Measurements from ENCODE around the gene LAPTM4A. TPM values are rescaled to one million over a fixed set of nuclear protein-coding genes. Genes with fewer than 3 reads are reported as not detected.
"Not testable (repeated sequence)": the region's sequence is repeated elsewhere in the genome, so short reads cannot be mapped to it uniquely, and the experiment has no call there.

LAPTM4A gene
- total RNA-seq, 1 donor from 2014 or later: 253 TPM

- no peak for ATAC-seq
Observed at GRCh38 chr2:20079546-20080115, 28.2 kb upstream of the LAPTM4A start.

DNA sequence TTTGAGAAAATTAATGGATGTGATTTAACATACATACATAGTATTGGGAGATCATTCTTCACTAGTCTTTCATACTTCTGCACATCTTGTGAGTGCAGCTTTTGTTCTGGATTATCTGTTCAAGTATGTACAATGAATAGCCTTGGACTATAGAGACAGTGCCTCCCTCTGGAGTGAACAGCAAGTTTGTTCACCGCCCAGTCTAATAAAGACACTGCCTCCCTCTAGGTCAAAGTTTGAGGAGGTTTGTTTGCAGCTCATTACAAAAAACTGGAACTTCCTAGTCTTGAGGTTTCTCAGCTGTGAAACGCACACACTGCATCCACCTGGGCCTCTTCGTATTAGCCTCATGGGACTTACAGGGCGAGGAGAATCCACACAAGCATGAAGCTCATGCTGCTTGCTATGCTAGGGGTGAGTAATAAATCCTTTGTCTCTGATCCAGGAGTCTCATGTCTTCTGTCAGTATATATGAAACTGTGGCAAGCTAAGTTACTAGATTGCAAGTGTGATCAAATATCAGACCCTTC lies 26.0 kb upstream of the LAPTM4A start:
- ATAC-seq (no peak), DNase-seq (ENCODE audit: low spot score) (no peak)
- intact Hi-C loops (cut with DNase I): no loop called here

More at GRCh38 chr2:20079546-20080115, 28.2 kb upstream of the LAPTM4A start:
- no peak for DNase-seq (ENCODE audit: low spot score)
- intact Hi-C loops (cut with DNase I): no loop called here

- no peak for DNase-seq (ENCODE audit: low spot score)
- intact Hi-C loops (cut with DNase I): no loop called here
- no peak for ATAC-seq
Observed at GRCh38 chr2:20076757-20077156, 25.3 kb upstream of the LAPTM4A start.

- intact Hi-C loops (cut with DNase I): no loop called here
- DNase-seq (ENCODE audit: low spot score): no peak
- no peak for ATAC-seq
Observed at GRCh38 chr2:20074901-20075300, 23.5 kb upstream of the LAPTM4A start.

DNA sequence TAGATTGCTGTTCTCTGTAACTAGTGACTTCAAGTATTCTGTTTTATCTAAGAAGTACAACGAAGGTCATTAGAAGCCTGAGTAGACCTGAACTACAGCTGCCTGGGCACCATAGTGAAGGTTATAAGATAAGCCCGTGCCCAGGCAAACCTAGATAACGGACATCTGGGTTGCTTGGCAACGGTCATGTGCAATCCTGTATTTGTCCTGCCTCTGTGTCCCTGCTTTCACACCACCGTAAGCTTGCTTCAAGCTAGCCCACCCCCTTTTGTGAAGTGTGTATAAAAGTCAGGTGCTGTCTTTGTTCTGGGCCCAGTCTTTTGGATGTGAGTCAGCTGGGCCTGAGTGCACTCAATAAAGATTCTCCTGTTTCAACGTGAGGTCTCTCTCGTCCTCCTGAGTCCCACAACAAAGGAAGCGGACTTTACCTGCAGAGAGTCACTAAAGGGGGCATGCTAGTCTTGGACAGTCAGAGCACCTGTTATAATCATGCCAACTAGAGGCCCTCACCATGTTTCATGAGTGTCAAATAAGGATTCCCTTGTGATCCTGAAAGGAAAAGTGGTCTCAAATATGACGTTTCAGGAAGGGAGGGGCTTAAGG lies 22.7 kb upstream of the LAPTM4A start:
- ATAC-seq; DNase-seq (ENCODE audit: low spot score); intact Hi-C loops (cut with DNase I): not testable (repeated sequence)

- ATAC-seq (no peak), DNase-seq (ENCODE audit: low spot score) (no peak)
- intact Hi-C loops (cut with DNase I): no loop called here
Observed at GRCh38 chr2:20073460-20073859, 22.0 kb upstream of the LAPTM4A start.

DNA sequence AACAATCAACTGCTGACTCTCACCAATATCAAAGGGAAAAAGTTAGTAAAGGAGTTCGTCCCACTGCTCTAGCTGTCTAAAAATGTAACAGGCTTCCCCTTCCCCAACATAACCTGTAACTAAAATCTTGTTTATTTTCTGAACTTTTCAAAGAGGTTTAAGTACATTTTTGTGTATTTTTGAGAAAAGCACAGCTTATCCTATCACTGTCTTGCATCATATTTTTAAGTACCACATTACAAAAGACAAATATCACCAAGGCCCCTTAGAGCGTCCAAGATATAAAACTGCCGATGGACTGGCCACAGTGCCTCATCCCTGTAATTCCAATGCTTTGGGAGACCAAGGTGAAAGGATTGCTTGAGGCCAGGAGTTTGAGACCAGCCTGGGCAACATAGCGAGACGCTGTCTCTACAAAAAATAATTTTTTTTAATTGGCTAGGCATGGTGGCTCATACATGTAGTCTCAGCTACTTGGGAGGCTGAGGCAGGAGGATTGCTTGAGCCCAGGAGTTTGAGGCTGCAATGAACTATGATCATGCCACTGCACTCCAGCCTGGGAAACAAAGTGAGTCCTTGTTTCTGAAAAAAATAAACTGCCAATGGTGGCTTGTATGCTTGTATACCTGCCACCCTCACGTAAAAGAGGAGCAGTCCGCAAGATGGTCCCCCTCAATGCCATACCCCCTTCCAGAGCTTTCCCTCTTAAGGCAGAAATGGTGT lies 21.2 kb upstream of the LAPTM4A start:
- intact Hi-C loops (cut with DNase I): no loop called here
- DNase-seq (ENCODE audit: low spot score) (no peak), ATAC-seq (peak; percentile 62)

- DNase-seq (ENCODE audit: low spot score): no peak
- intact Hi-C loops (cut with DNase I): no loop called here
- ATAC-seq: peak; percentile 96
Observed at GRCh38 chr2:20071397-20072383, 20.3 kb upstream of the LAPTM4A start.

GRCh38 chr2:20069756-20070155 lies 18.3 kb upstream of the LAPTM4A start:
- ATAC-seq: no peak
- DNase-seq (ENCODE audit: low spot score): no peak
- intact Hi-C loops (cut with DNase I): no loop called here

- no peak for DNase-seq (ENCODE audit: low spot score)
Observed at GRCh38 chr2:20067992-20068584, 16.7 kb upstream of the LAPTM4A start.

DNA sequence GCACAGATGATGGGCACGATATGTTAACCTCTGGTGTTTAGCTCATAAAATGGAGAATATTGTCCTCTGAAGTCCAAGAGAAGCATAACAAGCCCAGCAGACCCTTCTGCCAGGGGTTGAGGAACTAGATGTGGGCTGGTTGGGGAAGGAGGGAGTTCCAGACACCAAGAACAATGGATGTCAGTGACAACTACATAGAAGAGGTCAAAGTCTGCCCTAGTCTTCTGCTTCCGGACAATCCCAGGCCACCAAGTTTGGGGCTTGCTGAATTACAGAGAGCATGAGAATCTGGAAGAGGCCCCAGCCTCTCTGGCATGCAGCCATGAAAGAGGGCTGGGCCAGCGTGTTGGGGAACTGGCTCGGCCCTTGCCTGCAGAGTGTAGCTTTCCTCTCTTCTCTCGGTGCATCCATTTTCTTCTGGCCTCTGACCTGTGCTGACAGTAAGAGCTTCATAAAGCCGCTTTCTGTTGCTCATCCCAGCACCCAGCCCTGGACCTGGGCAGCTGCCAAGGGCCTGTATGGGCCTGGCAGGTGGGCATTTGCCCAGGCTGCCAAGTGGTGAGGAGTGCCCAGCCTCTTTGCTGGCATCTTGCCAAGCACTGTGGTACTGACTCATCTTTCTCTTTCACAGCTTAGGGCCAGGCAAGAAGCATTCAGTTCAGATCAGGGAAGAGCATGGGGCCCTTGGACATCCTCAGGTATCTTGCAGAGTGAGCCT lies 14.6 kb upstream of the LAPTM4A start:
- no peak for DNase-seq (ENCODE audit: low spot score)
- intact Hi-C loops (cut with DNase I): no loop called here

More at GRCh38 chr2:20067992-20068584, 16.7 kb upstream of the LAPTM4A start:
- intact Hi-C loops (cut with DNase I): no loop called here
- no peak for ATAC-seq

DNA sequence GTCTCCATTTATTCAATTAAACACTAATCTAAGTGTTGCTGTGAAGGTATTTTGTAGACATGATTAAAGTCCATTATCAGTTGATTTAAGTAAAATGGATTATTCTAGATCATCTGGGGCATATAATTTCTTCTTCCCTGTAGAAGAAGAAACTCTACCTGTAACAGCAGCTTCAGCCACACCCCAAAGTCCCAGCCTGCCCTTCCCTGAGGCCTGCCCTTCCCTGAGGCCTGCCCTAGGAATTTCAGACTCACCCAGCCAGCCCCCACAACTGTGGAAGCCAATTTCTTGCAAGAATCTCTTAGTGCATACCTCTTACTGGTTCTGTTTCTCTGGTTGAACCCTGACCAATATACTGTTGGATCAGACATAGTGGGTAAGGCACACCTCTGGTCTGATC lies 13.4 kb upstream of the LAPTM4A start:
- no peak for ATAC-seq
- DNase-seq (ENCODE audit: low spot score): no peak
- intact Hi-C loops (cut with DNase I): no loop called here

More for the DNA sequence above, 14.6 kb upstream of the LAPTM4A start:
- no peak for ATAC-seq

- intact Hi-C loops (cut with DNase I): no loop called here
- DNase-seq (ENCODE audit: low spot score) (no peak), ATAC-seq (no peak)
Observed at GRCh38 chr2:20064421-20064820, 13.0 kb upstream of the LAPTM4A start.

- DNase-seq (ENCODE audit: low spot score) (peak; percentile 87), ATAC-seq (peak; percentile 95)
- intact Hi-C loops (cut with DNase I): no loop called here
Observed at GRCh38 chr2:20062615-20063545, 11.5 kb upstream of the LAPTM4A start.

- DNase-seq (ENCODE audit: low spot score): no peak
- peak; percentile 25 for ATAC-seq
- intact Hi-C loops (cut with DNase I): no loop called here
Observed at GRCh38 chr2:20061940-20062339, 10.5 kb upstream of the LAPTM4A start.

DNA sequence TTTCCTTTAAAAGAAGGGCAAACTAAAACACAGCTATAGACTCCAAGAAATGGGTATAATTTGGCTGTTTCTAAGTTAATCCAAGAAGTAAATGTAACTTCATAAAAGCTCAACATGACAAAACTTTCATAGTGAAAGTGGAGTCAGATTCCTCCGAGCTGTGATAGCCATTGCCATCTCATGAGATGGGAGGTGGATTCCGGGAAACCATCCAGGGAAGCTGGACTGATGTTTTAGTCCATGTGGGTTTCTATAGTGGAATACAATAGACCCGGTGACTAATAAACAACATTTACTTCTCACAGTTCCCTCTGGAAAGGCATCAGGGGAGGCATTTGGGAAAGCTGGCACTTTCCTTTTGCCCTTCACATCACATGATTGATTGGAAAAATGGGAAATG lies 10.0 kb upstream of the LAPTM4A start:
- intact Hi-C loops (cut with DNase I): no loop called here
- no peak for DNase-seq (ENCODE audit: low spot score)
- ATAC-seq: no peak

- no peak for ATAC-seq
- intact Hi-C loops (cut with DNase I): no loop called here
Observed at GRCh38 chr2:20060106-20060505, 8.7 kb upstream of the LAPTM4A start.

More at GRCh38 chr2:20060106-20060505, 8.7 kb upstream of the LAPTM4A start:
- DNase-seq (ENCODE audit: low spot score): no peak
